ENCODE data around the gene CKAP4.
"Not testable (repeated sequence)": the region's sequence is repeated elsewhere in the genome, so short reads cannot be mapped to it uniquely, and the experiment has no call there.

CKAP4 gene

DNA sequence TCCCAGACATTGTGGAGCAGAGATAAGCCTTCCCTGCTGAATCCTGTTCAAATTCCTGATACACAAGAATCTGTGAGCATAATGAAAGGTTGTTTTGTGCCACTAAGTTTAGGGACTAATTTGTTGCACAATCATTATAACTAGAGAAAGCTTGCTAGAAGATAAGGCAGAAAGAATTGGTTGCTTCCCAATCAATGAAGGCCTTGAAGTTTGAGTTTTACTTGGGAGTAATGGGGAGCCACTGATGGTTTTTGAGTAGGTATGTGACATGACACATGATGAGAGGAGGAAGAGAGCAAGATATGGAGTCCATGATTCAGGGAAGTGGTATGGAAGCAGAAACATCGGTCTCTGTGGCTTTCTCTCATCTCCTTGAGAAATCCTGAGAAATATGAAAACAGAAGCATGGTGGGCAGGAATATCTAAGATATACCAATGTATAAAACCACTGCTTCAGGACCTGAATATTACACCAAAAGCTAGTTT, 41.4 kb upstream of the CKAP4 start:
- H3K4me3 ChIP-seq (replicated peaks; ENCODE audit: low read depth, low read length): no peak overlapping the region
- no peak for DNase-seq (ENCODE audit: extremely low read depth, low read depth)
- TF ChIP-seq, protein P1, sequence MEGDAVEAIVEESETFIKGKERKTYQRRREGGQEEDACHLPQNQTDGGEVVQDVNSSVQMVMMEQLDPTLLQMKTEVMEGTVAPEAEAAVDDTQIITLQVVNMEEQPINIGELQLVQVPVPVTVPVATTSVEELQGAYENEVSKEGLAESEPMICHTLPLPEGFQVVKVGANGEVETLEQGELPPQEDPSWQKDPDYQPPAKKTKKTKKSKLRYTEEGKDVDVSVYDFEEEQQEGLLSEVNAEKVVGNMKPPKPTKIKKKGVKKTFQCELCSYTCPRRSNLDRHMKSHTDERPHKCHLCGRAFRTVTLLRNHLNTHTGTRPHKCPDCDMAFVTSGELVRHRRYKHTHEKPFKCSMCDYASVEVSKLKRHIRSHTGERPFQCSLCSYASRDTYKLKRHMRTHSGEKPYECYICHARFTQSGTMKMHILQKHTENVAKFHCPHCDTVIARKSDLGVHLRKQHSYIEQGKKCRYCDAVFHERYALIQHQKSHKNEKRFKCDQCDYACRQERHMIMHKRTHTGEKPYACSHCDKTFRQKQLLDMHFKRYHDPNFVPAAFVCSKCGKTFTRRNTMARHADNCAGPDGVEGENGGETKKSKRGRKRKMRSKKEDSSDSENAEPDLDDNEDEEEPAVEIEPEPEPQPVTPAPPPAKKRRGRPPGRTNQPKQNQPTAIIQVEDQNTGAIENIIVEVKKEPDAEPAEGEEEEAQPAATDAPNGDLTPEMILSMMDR (IDR thresholded peaks at IDR 0.05; ENCODE audit: low read depth, low read length, missing control alignments): no peak

DNA sequence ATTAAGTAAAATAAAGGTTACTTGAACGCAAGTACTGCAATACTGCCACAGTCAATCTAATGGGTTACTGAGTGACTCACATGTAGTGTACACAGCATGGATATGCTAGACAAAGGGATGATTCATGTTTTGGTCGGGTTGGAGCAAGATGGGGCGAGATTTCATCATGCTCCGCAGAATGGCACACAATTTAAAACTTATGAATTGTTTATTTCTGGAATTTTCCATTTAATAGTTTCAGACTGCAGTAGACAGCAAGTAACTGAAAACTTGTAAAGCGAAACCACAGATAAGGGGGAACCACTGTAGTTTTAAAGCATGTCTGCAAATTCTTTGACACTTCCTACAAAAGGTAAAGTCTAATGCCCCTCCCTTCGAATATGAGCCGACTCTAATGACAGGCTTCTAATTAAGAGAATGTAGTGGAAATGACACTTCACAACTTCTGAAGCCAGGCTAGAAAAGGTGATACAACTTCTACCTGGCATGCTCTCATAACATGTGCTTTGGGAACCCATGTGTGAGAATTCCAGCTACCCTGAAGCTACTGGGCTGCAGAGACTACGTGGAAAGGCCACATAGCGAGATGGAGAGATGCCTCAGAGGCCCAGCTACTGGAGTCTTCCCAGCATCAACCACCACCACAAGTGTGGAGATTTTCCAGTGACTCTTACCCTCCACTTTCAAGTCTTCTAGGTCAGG, 40.8 kb upstream of the CKAP4 start:
- no peak overlapping the region for H3K4me3 ChIP-seq (replicated peaks; ENCODE audit: low read depth, low read length)
- TF ChIP-seq, protein P1 (IDR thresholded peaks at IDR 0.05; ENCODE audit: low read depth, low read length, missing control alignments): no peak
- peak; percentile 72 for DNase-seq (ENCODE audit: extremely low read depth, low read depth)

GRCh38 chr12:106288101-106288493, 40.3 kb upstream of the CKAP4 start:
- TF ChIP-seq, protein P1 (IDR thresholded peaks at IDR 0.05; ENCODE audit: low read depth, low read length, missing control alignments): no peak
- H3K4me3 ChIP-seq (replicated peaks; ENCODE audit: low read depth, low read length): no peak overlapping the region
- DNase-seq (ENCODE audit: extremely low read depth, low read depth): no peak

DNA sequence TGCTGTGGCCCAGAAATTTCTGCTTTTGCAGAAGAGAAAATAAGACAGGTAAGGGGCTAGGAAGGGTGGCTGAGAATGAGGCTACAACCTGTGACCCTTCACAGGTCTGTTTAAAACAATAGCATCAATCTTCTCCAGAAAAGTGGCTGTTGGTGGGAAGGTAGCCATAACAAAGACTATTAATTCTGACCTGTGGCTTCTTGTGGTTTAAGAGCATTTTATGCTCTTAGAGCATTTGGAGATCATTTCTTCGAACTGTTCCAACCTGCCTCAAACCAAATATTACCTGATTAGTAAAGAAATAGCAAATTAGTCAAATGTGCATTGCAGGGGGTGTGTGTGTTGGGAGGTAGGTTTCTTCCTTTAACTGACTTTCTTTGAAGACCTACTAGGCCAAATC, 39.5 kb upstream of the CKAP4 start:
- no peak for DNase-seq (ENCODE audit: extremely low read depth, low read depth)
- H3K4me3 ChIP-seq (replicated peaks; ENCODE audit: low read depth, low read length): no peak overlapping the region
- TF ChIP-seq, protein P1 (IDR thresholded peaks at IDR 0.05; ENCODE audit: low read depth, low read length, missing control alignments): no peak

GRCh38 chr12:106286576-106287162, 38.8 kb upstream of the CKAP4 start:
- not testable (repeated sequence) for DNase-seq (ENCODE audit: extremely low read depth, low read depth)

GRCh38 chr12:106285982-106286381, 38.2 kb upstream of the CKAP4 start:
- TF ChIP-seq, protein P1 (IDR thresholded peaks at IDR 0.05; ENCODE audit: low read depth, low read length, missing control alignments): no peak
- no peak for DNase-seq (ENCODE audit: extremely low read depth, low read depth)
- H3K4me3 ChIP-seq (replicated peaks; ENCODE audit: low read depth, low read length): no peak overlapping the region

More at GRCh38 chr12:106286576-106287162, 38.8 kb upstream of the CKAP4 start:
- not testable (repeated sequence) for H3K4me3 ChIP-seq (replicated peaks; ENCODE audit: low read depth, low read length)

GRCh38 chr12:106284358-106285105, 36.7 kb upstream of the CKAP4 start:
- TF ChIP-seq, protein P1 (IDR thresholded peaks at IDR 0.05; ENCODE audit: low read depth, low read length, missing control alignments): no peak
- no peak for DNase-seq (ENCODE audit: extremely low read depth, low read depth)

More at GRCh38 chr12:106284358-106285105, 36.7 kb upstream of the CKAP4 start:
- no peak overlapping the region for H3K4me3 ChIP-seq (replicated peaks; ENCODE audit: low read depth, low read length)

Data from HFF-Myc (cell line).